ENCODE measurements around the gene WDR41.

WDR41 gene

DNA sequence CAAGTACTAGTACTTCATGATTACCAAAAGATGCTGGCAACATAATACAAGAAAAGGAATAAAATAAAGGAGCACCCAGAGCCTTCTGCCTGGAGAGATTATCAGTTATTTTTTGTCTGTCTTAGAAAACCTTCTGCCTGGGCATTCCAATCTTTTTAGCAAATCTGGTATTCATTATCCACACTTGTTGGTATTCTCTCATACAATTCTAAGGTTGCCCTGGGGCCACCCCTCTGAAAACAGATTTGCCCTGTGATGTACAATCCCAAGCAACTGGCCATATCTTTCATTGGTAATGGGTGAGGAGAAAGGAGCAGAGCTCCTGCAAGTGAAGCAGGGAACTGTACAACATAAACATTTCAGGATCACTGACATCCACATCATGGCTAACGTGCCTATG, 47.8 kb downstream of the WDR41 start:
- DNase-seq, result no peak

DNA sequence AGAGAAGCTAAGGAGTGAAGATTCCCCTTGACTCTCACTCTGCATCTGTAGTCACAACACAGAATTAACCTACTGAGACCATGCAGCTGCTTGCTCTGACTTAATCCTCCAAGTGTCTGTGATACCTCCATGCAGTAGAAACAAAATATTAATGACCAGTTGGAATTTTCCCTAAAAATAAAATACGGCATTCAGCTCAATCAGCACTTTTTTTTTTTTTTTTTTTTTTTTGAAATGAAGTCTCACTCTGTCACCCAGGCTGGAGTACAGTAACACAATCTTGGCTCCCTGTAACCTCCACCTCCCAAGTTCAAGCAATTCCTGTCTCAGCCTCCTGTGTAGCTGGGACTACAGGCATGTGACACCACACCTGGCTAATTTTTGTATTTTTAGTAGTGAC, 48.4 kb downstream of the WDR41 start:
- no peak for DNase-seq

DNA sequence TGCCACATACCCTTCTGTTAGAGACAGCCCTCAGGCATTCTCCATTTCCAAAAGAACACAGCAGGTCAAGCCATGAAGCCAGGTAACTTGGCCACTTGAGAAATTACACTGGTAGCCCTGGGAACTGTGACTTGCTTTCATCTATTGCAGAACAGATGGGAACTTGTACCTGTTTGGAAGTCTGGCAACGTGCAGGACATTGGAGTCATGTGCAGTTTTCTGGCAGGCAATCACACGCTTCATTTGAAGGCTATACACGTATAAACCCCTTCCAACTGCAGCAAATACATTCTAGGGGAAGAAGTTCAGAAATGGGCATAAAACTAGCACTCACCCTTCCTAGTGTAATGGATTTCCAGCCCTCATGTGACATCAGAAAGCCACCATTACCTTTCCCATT, 54.0 kb downstream of the WDR41 start:
- no peak for DNase-seq

DNA sequence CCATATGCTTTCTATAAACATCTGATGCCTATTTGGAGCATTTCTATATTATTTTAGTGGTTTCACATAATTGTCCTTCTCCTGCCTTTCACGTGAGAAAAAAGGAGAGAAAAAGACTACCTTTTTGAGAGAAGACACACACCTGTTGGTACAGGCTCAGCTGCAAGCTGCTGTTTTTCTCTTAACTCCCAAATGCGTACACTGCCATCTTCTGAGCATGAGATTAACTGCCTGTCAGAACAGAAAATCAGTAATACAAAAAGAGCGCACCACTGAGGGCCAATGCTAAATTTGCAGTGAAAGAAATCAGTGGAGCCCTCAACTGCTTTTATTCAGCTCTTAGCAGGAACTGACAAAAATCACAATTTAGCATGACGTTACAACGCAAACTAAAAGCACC, 54.9 kb downstream of the WDR41 start:
- no peak for DNase-seq

DNA sequence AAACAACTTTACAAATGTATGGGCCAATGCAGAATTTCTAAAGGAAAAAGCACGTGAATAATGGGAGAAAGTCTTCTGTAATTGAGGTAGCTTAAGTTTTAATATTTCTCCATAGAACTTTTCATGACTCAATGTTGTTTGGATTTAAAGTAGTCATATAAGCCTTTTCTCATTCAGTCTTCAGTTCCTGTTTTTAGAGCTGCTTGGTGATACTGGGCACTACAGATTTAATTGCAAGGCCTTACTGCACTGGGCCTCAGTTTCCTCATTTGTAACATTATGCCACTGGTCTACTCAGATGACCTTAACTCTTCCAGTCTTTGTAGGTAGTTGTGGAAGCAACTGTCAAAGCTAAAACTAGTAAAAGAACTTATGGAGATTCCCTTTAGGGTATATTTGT, 60.4 kb downstream of the WDR41 start:
- DNase-seq, result no peak

DNA sequence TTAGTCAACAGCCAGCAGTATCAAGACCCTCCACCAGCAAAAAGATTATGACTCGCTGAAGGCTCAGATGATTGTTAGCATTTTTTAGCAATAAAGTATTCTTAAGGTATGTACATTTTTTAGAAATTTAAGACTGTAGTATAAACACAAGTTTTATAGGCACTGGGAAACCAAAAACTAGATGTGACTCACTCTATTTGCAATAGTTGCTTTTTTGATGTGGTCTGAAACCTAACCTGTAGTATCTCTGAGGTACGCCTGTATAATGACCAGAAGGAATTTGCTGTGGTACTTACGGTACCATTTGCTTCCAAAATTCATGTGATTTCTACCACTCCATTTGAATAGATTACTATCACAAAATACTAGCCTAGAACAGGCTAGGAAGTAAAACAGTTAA, 60.8 kb downstream of the WDR41 start:
- no peak for DNase-seq

DNA sequence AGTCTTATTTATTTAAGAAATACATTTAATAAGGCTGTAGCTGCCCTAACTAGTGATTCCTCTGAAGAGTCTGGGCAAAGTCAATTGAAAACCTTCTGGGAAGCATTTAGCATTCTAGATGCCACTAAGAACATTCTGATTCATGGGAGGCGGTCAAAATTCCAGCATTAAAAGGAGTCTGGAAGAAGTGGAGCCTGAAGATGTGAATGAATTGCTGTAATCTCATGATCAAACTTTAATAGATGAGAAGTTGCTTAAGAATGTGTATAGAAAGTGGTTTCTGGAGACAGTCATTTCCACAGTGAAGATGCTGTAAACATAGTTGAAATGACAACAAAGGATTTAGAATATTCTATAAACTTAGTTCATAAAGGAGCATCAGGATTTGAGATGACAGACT, 61.4 kb downstream of the WDR41 start:
- no peak for DNase-seq

DNA sequence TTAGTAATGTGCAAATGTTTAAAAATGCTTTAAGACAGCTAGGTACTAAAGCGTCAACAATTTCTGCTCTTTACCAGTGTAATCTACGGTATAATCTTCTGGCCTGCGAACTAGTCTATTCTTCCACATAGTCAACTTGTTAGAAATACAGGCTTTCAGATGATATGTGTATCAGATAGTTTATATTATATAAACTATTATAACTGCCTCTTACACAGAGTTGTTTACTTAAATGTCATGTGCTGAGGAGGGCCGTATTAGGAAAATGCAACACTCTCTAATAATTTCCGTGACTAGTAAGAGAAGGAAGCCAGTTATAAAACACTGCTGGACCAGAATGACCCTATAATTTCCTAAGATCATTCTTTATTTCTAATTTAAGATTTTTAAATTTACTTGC, 63.6 kb downstream of the WDR41 start:
- no peak for DNase-seq

DNA sequence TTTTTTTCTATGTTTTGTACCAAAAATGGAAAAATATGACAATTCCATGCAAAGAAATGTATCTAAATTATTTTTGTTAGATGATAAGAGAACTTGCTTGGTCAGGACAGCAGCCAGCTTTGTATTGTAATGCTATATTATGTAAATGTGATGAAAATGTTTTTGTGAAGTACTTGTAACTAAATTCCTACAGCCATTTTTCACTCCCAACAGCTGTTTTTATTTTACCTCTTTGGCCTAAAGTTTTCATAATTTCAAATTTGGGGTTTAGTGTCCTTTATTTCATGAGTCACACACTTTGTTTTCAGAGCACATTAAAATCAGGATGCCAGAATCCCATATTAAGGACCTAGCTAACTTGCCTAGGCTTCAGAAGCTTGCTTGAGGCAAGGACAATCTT, 64.1 kb downstream of the WDR41 start:
- no peak for DNase-seq

DNA sequence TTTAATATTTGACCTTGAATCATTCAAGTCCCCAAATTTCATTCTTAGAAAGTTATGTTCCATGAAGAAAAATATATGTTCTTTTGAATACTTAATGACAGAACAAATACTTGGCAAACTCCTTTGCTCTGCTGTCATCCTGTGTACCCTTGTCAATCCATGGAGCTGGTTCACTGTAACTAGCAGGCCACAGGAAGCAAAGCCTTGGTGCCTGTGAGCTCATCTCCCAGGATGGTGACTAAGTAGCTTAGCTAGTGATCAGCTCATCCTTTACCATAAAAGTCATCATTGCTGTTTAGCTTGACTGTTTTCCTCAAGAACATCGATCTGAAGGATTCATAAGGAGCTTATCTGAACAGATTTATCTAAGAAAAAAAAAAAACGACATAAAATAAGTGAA, 65.4 kb downstream of the WDR41 start:
- no peak for DNase-seq

DNA sequence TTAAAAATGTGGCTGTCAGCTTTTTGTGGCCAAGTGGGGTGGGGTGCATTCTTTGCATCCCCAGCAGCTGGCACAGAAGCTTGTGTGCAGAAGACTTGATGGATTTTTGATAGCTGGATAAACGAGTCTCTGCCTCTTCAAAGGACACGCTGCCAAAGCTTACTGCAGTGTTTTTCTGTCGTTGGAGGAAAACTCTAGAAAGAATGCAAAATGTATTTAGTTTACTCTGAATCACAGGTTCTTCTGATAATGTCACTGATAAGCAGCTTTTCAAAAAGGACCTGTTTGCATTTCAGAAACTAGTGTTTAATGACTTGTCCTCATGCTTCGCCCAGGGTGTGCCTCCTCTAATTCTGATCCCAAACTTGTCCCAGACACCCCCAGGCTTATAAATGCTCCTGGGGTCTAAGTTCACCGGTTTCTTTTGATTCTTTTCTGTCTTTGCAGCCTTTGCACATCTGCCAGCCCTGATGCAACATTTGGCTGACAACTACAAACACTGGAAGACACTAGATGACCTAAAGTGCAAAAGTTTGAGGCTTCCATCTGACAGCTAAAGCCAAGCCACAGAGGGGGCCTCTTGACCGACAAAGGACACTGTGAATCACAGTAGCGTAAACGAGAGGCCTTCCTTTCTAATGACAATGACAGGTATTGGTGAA, 66.0 kb downstream of the WDR41 start:
- DNase-seq, result no peak

DNA sequence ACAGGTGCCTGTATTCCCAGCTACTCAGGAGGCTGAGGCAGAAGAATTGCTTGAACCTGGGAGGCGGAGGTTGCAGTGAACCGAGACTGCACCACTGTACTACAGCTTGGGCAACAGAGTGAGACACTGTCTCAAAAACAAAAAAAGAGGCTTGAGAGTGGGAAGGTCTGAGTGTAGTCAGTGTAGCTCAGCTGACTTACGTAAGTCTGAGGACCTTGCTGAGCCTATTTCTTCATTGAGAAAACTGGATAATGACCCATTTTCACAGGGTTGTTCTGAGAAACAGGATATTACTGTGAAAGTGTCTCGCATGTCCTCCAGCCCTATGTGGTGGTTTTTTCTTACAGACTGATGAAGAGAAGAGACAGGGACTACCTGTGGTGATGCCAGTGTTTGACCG, 66.7 kb downstream of the WDR41 start:
- DNase-seq, result no peak

DNA sequence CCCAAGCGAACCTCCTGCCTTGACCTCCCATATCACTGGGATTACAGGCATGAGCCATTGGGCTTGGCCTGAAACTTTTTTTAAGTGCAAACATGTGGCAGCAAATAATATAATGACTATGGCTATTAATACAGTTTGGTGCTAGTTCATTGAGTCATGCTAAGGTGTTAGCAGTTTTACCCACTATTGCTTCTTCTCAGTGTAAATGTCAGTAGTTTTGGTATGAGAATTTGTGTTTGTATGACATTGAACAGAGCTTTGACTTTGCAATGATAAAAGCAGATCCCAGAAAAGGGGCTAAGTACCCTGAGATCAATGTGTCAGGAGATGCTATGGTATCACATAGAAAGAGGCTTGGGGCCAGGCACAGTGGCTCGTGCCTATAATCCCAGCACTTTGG, 67.2 kb downstream of the WDR41 start:
- DNase-seq, result no peak

DNA sequence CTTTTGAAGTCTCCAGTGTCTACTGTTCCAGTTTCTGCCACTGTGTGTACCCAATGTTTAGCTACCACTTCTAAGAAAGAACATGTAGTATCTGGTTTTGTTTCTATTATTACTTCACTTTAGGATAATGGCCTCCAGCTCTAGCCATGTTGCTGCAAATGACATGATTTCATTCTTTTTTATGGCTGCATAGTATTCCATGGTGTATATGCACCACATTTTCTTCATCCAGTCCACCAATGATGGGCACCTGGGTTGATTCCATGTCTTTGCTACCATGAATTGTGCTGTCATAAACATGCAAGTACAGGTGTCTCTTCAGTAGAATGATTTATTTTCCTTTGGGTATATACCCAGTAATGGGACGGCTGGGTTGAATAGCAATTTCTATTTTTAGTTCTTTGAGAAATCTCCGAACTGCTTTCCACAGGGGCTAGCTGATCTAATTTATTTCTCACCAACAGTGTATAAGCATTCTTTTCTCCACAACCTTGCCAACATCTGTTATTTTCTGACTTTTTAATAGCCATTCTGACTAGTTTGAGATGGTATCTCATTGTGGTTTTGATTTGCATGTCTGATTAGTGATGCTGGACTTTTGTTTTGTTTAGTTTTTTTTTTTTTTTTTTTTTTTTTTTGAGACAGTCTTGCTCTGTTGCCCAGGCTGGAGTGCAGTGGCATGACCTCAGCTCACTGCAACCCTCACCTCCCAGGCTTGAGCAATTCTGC, 68.9 kb downstream of the WDR41 start:
- no peak for DNase-seq

DNA sequence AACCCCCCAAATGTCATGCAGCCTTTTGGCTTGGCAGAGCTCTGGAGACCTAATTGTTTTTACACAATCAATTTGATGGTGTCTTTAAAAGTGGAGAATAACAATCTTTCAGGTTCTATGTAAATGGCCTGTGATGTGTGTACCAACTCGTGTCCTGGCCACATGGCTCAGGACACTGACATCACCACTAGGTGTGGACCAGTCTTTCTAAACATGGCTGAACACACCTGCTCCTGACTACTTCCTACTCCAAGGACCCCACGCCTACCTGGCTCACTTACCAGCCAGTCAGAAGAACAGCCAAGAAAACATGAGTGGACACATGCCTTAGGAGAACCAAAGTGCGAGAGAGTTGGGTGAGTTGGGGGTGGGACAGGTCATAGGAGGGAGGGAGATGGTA, 71.2 kb downstream of the WDR41 start:
- DNase-seq, result no peak

DNA sequence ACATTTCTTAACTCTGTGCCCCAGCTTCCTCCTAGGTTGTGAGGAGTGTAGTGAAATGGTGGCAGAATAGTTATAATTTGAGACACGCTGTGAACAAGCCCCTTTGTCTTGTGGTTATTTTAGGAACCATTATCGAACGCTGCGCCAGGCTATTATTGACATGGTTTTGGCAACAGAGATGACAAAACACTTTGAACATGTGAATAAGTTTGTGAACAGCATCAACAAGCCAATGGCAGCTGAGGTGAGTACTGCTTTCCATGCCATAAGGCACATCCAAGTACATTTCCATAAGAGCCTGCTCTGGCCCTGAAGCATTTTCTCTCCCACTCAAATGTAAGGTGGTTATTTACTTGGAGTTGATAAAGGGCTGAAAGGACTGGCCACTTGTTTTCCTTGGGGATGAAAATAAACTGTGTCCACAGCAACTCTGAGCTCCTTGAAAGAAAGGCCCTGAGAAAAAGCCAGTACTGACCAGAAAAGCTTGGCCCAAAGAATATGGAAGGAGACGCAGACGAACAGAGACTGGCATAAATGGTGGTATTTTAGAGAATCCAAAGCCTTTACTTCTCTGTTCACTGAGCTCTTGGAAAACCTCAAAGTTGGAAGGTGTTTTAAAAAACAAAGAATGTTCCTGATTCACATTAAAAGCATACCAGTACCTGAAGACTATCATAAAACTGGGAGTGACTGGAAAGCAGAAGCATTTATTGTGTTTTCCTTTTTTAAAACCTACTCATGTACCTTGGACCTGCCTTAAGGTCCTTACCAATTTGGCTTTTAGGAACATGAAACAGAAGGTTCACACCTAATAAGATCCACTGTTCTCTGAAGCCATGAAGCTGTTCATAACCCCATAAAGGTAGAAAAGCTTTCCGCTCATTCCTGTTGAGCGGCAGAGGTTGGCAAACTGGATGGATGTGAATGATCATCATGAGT, 72.2 kb downstream of the WDR41 start:
- DNase-seq, result no peak

DNA sequence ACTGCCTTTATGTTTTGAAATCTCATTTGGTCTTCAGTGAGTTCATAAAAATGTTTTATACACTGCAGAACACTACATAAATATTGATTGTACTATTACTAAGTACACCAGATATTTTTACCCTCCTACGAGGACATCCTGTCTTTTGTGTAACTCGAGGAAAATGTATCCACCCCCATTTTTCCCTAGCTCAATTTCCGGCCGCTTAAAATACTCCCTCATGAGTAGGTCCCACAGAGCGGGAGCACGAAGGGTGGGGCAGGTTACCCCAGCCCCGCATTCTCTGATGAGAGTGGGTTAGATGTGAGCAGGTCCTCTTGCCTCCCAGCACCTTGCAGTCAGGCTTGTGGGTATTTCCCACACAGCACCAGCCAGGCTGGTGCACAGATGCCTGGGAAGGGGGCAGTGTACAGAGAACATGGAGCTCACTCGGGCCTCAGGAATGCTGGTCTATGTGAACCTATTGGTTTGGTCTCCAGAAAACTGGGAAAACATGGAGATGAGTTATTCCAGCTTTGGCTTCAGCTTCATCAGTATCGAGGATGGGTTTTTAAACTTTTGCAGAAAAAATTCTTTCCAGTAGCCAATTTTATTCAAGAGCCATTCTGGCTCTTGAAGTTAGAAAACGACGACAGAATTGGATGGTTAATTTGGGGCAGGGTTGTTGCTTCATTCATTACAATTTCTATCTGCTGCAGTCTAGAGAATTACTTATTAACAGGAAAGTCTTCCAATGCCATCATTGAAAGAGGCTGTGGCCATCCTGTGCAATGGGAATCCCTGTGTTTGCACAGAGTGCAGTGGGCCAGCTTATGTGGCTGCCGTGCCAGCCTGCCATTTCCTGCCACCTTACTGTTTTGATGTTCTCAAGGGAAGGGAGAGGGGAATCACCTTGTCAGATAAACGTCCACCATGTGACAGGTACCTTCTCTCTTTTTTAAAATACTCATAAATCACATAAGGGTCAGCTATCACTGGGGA, 73.2 kb downstream of the WDR41 start:
- DNase-seq, result no peak

DNA sequence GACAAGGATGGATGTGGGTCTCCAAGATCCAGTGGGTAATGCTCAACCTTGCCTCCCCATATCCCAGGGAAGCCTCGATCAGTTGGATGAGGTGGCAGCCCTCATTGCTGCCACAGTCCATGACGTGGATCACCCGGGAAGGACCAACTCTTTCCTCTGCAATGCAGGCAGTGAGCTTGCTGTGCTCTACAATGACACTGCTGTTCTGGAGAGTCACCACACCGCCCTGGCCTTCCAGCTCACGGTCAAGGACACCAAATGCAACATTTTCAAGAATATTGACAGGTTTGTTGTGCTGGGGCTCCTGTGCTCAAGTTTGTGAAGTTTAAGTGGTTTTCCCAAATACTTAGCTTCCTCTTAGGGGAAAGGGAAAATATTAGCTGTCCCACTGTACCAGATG, 74.0 kb downstream of the WDR41 start:
- DNase-seq, result no peak

DNA sequence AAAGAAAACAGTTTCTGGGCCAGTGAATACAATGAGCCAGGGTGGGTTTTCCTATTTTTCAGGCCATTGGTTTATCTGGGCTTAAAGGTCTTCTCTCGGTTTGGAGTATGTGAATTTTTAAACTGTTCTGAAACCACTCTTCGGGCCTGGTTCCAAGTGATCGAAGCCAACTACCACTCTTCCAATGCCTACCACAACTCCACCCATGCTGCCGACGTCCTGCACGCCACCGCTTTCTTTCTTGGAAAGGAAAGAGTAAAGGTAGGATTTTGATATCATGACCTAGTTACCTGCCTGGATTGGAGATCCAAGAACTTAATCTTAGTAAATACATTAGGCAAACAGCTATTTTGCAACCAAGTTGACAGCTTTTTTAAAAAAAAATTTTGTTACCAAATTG, 79.1 kb downstream of the WDR41 start:
- DNase-seq, result no peak

DNA sequence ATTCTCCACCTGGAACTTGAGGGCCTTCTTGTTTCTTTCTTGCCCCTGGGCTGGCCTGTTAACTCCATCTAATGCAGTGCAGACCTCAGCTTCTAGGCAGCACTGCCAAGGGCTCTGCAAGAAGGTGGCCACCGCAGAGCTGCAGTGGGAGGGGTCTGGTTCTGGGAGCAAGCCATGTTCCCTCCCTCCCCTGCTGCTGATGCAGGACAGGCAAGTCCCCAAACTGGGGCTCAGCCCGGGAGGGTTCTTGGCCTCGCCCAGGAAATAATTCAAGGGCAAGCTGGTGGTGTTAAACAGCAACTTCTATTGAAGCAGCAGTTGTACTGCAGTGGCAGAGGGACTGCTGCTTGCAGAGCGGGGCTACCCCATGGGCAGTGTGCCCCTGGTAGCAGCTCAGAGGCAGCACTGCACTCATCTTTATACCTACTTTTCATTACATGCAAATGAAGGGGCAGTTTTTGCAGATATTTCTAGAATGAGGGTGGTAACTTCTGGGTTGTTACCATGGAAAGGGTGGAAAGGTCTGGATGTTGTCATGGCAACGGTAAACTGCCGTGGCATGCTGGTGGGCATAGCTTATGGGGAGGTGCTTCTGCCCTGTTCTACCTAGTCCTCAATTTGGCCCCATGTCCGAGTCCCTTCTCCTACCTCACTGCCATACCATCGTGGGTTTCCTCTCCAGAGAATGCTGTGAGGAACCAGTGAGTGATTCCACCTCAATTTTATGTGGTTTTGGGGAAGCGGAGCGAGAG, 82.1 kb downstream of the WDR41 start:
- DNase-seq, result no peak

DNA sequence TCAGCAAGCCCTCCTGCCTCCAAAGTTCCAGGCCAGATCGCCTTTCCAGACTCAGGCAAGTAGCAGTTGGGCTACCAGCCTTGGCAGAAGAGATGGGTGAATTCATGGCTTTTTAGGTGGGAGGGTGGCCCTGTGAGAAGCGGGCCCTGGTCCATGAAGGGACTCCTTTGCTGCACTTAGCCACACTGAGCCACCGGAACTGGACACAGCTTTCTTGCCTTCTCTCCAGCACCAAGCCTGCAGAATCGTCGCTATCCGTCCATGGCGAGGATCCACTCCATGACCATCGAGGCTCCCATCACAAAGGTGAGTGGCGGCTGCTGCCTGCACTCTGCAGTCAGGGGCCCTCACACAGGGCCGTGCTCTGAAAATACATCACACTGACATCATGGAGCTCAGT, 85.0 kb downstream of the WDR41 start:
- no peak for DNase-seq

DNA sequence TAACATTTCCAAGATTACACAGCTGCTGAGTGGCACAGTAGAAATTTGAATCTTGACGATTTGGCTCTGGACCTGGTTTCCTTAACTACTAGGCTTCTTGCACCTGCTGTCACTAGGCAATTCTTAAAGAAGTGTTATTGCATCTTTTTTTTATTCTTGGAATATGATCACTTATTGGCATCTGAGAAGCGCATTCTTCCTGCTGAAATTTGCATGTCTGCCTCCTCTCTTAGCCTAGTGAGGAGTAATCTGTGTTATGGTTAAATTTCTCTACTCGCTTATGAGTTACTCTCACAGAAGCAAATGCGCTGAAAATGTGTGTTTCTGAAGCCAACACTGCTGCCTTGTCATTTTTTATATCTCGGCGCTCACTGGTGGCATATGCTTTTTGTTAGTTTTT, 89.3 kb downstream of the WDR41 start:
- no peak for DNase-seq

Measured in activated T-cell treated with anti-CD3 and anti-CD28 coated beads, Interleukin-2, amount 50 U/mL, for 1 hour (primary cell).